ENCODE results near the gene BSN. TPM values are rescaled to one million over a fixed set of nuclear protein-coding genes. Genes with fewer than 3 reads are reported as not detected.

The BSN gene
- total and polyA plus RNA-seq, 2 of the 4 experiments (the other 2 are of a cell fraction): under 0.01 to 0.03 TPM

DNA sequence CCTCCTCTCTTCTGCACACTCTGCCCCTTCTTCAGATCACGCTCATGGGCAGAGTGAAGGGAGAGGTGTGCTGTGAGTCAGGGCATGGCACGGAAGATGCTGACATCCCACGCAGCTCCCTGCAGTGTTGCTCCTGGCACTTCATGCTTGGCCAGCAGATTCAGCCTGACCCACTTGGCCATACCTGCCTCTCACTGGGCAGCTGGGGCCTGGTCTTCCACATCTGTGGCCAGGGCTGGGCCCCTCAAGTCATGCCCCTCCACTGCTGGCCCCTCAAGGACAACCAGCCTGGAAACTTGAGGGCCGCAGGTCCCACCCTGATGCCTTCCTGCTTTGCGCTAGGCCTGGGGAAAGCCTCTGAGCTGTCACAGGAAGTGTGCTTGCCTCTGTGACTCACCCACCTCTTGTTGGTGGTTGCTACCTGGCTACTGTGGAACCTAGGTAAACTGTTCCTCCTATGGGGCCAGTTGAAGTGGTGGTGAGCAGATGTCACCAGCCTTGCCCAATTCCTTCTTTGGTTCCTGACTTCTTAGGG is 48.7 kb downstream of the BSN start:
- intact Hi-C loops (cut with micrococcal nuclease): no loop called here
- CTCF ChIA-PET: no interaction called here
- BruUV-seq (replicated peaks): no TSS peak

More for the DNA sequence above, 48.7 kb downstream of the BSN start:
- H3K27ac ChIP-seq (ENCODE audit: insufficient read depth, low read length): no peak overlapping the region
- no peak overlapping the region for H3K9ac ChIP-seq (ENCODE audit: low read depth, low read length)
- dilution Hi-C loops (cut with HindIII; ENCODE audit: low sequenced_read_pairs, unreplicated experiment) (no loop called here), in situ Hi-C loops (cut with MboI; ENCODE audit: low sequenced_read_pairs) (no loop called here)
- no peaks in the 10 kb centered on the region; the same call in 1 of the 2 replicates for H4K20me1 ChIP-seq (ENCODE audit: insufficient read depth, low read length)
- peaks cover 5% of the 10 kb centered on the region; the same call in 1 of the 2 replicates for H3K4me1 ChIP-seq (ENCODE audit: control insufficient read depth, insufficient read depth, low read length)
- H3K4me3 ChIP-seq (ENCODE audit: insufficient read depth, low read depth, low read length): no peak overlapping the region
- no peak overlapping the region for H2AK9ac ChIP-seq (replicated peaks; ENCODE audit: low read depth, low read length, poor library complexity)
- H3K9me1 ChIP-seq (ENCODE audit: insufficient read depth, low read length): peaks cover 2% of the 10 kb centered on the region; the same call in 1 of the 2 replicates
- H3K36me3 ChIP-seq (ENCODE audit: control insufficient read depth, insufficient read depth, low read length): no peaks in the 10 kb centered on the region
- peaks cover 3% of the 10 kb centered on the region; the same call in 1 of the 2 replicates for H3K27me3 ChIP-seq (ENCODE audit: control insufficient read depth, insufficient read depth, low read length)
- ATAC-seq (ENCODE audit: low read depth): no peak
- no peak overlapping the region for H2BK5ac ChIP-seq (ENCODE audit: low read depth, low read length, poor library complexity, severe bottlenecking)
- no peaks in the 10 kb centered on the region for H3K79me1 ChIP-seq (ENCODE audit: low read depth in 1 of 2, low read length in 2 of 2)
- TF ChIP-seq FOS (IDR thresholded peaks at IDR 0.05; ENCODE audit: low read depth, low read length): no peak
- TF ChIP-seq, protein P1, sequence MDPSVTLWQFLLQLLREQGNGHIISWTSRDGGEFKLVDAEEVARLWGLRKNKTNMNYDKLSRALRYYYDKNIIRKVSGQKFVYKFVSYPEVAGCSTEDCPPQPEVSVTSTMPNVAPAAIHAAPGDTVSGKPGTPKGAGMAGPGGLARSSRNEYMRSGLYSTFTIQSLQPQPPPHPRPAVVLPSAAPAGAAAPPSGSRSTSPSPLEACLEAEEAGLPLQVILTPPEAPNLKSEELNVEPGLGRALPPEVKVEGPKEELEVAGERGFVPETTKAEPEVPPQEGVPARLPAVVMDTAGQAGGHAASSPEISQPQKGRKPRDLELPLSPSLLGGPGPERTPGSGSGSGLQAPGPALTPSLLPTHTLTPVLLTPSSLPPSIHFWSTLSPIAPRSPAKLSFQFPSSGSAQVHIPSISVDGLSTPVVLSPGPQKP (IDR thresholded peaks at IDR 0.05; ENCODE audit: borderline replicate concordance, low read depth, low read length): no peak
- TF ChIP-seq MAFK (IDR thresholded peaks at IDR 0.05; ENCODE audit: low read depth, low read length): no peak
- no peak for TF ChIP-seq USF2 (IDR thresholded peaks at IDR 0.05; ENCODE audit: low read depth, low read length)
- no peak for TF ChIP-seq NFE2L2 (IDR thresholded peaks at IDR 0.05; ENCODE audit: low read depth, low read length)
- no peak for TF ChIP-seq CHD1 (IDR thresholded peaks at IDR 0.05; ENCODE audit: low read depth, low read length)
- no peak for TF ChIP-seq RCOR1 (IDR thresholded peaks at IDR 0.05; ENCODE audit: insufficient replicate concordance, low read length)
- TF ChIP-seq RFX5 (IDR thresholded peaks at IDR 0.05; ENCODE audit: low read depth, low read length): no peak
- no peak for TF ChIP-seq RAD21 (IDR thresholded peaks at IDR 0.05; ENCODE audit: low read length)
- TF ChIP-seq POLR2A (IDR thresholded peaks at IDR 0.05; ENCODE audit: low read depth, low read length): no peak
- TF ChIP-seq SMC3 (IDR thresholded peaks at IDR 0.05; ENCODE audit: low read depth, low read length): no peak
- TF ChIP-seq MAZ (IDR thresholded peaks at IDR 0.05; ENCODE audit: borderline replicate concordance, low read depth, low read length): no peak
- no peak for TF ChIP-seq BHLHE40 (IDR thresholded peaks at IDR 0.05; ENCODE audit: low read depth, low read length)
- no peak for TF ChIP-seq MXI1 (IDR thresholded peaks at IDR 0.05; ENCODE audit: borderline replicate concordance, low read depth, low read length)
- no peak overlapping the region for H2BK15ac ChIP-seq (ENCODE audit: low read depth, low read length)
- DNase-seq: no peak
- no peak overlapping the region for H3K4me2 ChIP-seq (ENCODE audit: low read depth, low read length)
- H3K23ac ChIP-seq (ENCODE audit: low read depth, low read length): no peak overlapping the region
- no peak overlapping the region for H3K14ac ChIP-seq (replicated peaks; ENCODE audit: low read depth, low read length)
- H3K9me3 ChIP-seq (ENCODE audit: control insufficient read depth, insufficient read depth, low read length): no peaks in the 10 kb centered on the region
- H4K8ac ChIP-seq (ENCODE audit: low read depth in 2 of 2, low read length in 2 of 2): no peak overlapping the region
- H3K4ac ChIP-seq (ENCODE audit: low read depth, low read length): no peak overlapping the region
- no peak overlapping the region for H2BK20ac ChIP-seq (ENCODE audit: low read depth, low read length)
- H2AK5ac ChIP-seq (ENCODE audit: low read depth, low read length): no peak overlapping the region
- no peak overlapping the region for H3K56ac ChIP-seq (ENCODE audit: extremely low read depth, insufficient read depth, low read length)
- no peak overlapping the region for H3K18ac ChIP-seq (ENCODE audit: low read depth, low read length)
- peak overlapping the region; percentile 32 for H2AFZ ChIP-seq (replicated peaks; ENCODE audit: low read length, poor library complexity)
- H4K91ac ChIP-seq (ENCODE audit: insufficient read depth, low read depth, low read length): no peak overlapping the region
- no peak overlapping the region for H2BK120ac ChIP-seq (ENCODE audit: low read depth, low read length)
- 100% methylated on average over 1 of the region's 5 CpGs; no CpG with 5 or more reads in 1 of the 2 experiments for WGBS, 2 experiments (ENCODE audit: extremely low coverage in 2 of 2, insufficient read length in 1 of 2)
- H4K5ac ChIP-seq (ENCODE audit: low read depth, low read length): no peak overlapping the region
- POLR2A ChIA-PET (ENCODE audit: unreplicated experiment): no interaction called here

Data from IMR-90 (cell line).